H1 (cell line): Measurements from ENCODE around the gene BTBD10. TPM values are rescaled to one million over a fixed set of nuclear protein-coding genes. Genes with fewer than 3 reads are reported as not detected.

ENCODE experiments used
- BRCA1 ChIP-seq: IDR thresholded peaks from 2 replicates; pipeline ENCODE4 v1.6.1; 2012; ENCODE audit warnings: low read depth, low read length, improper control_type of control experiment
- CHD1 ChIP-seq: IDR thresholded peaks from 2 replicates; pipeline ENCODE4 v1.6.1; 2012; ENCODE audit warnings: low read depth, low read length, improper control_type of control experiment
- EP300 ChIP-seq, 2 experiments: IDR thresholded peaks; 1 replicate in 1 of 2; 2 replicates in 1 of 2; pipeline ENCODE4 v1.6.1; 2011 to 2012; ENCODE audit warnings: low read depth in 2 of 2, low read length in 2 of 2, mild to moderate bottlenecking in 2 of 2, borderline replicate concordance in 1 of 2, inconsistent platforms in 1 of 2, moderate library complexity in 1 of 2
- PHF8 ChIP-seq: fragments of 200-600 bp; sonication (generic); conservative IDR thresholded peaks from 2 replicates; pipeline ENCODE4 v1.7.1; 2012; ENCODE audit warnings: low read depth, mild to moderate bottlenecking, inconsistent platforms, low read length, moderate library complexity
- POLR2A ChIP-seq, 2 experiments: IDR thresholded peaks; 1 replicate in 1 of 2; 2 replicates in 1 of 2; pipeline ENCODE4 v1.6.1; 2011; ENCODE audit warnings: low read depth in 2 of 2, low read length in 2 of 2, mild to moderate bottlenecking in 2 of 2; ENCODE audit errors: control extremely low read depth in 1 of 2
- RAD21 ChIP-seq, 2 experiments: IDR thresholded peaks in 1 of 2; conservative IDR thresholded peaks in 1 of 2; 2 replicates each; pipeline ENCODE4 v1.6.1; 2011; ENCODE audit warnings: low read depth in 2 of 2, low read length in 2 of 2, improper control_type of control experiment in 1 of 2, inconsistent platforms in 1 of 2, mild to moderate bottlenecking in 1 of 2, moderate library complexity in 1 of 2
- SP4 ChIP-seq: IDR thresholded peaks from 2 replicates; pipeline ENCODE4 v1.6.1; 2012; ENCODE audit warnings: low read length, inconsistent platforms
- TAF7 ChIP-seq: optimal IDR thresholded peaks from 2 replicates; pipeline ENCODE3; 2011; ENCODE audit warnings: low read depth, mild to moderate bottlenecking, inconsistent platforms, low read length, moderate library complexity, borderline replicate concordance
- polyA plus RNA-seq, 7 experiments: library from polyadenylated mRNA; depleted of rRNA in 3 of 7; stranded (reverse) in 5 of 7; unstranded in 2 of 7; fragments of >200 nt in 5 of 7; fragments of 200-250 nt in 2 of 7; gene quantifications; 1 replicate in 5 of 7; 2 replicates in 1 of 7; 4 replicates in 1 of 7; pipeline versions ENCODE4 v1.2.1 to v1.2.3, GENCODE V29; 2011 to 2013; ENCODE audit warnings: missing spikeins in 2 of 7, mixed read lengths in 2 of 7
- total RNA-seq: library from RNA; stranded (reverse); fragmentation: NEBNext Ultra II Directional; extraction: Animal tissue kit (Norgen Biotek cat#: 25700); gene quantifications from 2 replicates; pipeline ENCODE4 v1.2.1, GENCODE V29; 2021

BTBD10 gene
- total and polyA plus RNA-seq, 2 of the 8 experiments (the other 6 are each of a cell fraction or from before 2014, with no cell fraction given), result 13.8 to 22.2 TPM

DNA sequence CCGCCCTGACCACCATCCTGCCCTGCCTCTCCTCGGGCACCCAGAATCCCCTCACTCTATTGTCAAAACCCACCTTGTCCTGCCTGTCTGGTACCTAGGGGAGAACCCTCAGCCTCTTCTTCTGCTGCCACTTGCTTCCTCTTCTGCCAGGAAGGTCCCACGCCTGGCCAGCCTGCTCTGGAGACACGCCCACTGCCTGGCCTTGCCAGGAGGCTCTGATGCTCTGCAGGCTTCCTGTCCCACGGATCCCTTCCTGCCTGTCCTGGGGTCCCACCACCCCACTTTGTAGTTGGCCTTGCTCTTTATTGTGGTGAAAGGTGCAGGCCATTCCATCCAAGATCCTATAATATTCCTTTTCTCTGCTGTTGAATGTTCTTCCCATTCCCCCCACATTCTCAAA lies 122.0 kb downstream of the BTBD10 start (continued):
- TF ChIP-seq PHF8 (no peak), SP4 (no peak), BRCA1 (no peak), EP300 (IDR thresholded peaks at IDR 0.05; ENCODE audit: borderline replicate concordance in 1 of 2, low read depth in 2 of 2, low read length in 2 of 2) (no peak), POLR2A (IDR thresholded peaks at IDR 0.05; ENCODE audit: control extremely low read depth in 1 of 2, low read depth in 2 of 2, low read length in 2 of 2) (no peak), RAD21 (IDR thresholded peaks at IDR 0.05 in 1 of 2, conservative IDR thresholded peaks at IDR 0.05 in 1 of 2; ENCODE audit: low read depth in 2 of 2, low read length in 2 of 2) (no peak), CHD1 (no peak), TAF7 (no peak)
- TF ChIP-seq, all 59 proteins: peak for 0
